Liver (tissue), 9 donors: Measurements from ENCODE around the gene CLN6. TPM values are rescaled to one million over a fixed set of nuclear protein-coding genes. Genes with fewer than 3 reads are reported as not detected.
"Not testable (repeated sequence)": the region's sequence is repeated elsewhere in the genome, so short reads cannot be mapped to it uniquely, and the experiment has no call there.

Source experiments
- DNase-seq: peaks from one replicate; pipeline ENCODE4 v3.0.0-alpha.2; 2017; ENCODE audit warnings: low spot score
- H3K27ac ChIP-seq, 2 donors: one replicate each; pipeline ENCODE4 v1.7.0; 2013; ENCODE audit warnings: inconsistent platforms in 2 of 2, low read length in 2 of 2, control low read depth in 1 of 2, low read depth in 1 of 2, mild to moderate bottlenecking in 1 of 2
- H3K27me3 ChIP-seq, 4 donors: one replicate each; pipeline versions ENCODE4 v1.6.1 to v1.7.0; 2013; ENCODE audit warnings: low read length in 3 of 4, inconsistent platforms in 1 of 4, mild to moderate bottlenecking in 1 of 4, moderate library complexity in 1 of 4; ENCODE audit not compliant: control insufficient read depth in 4 of 4, insufficient read depth in 4 of 4
- H3K36me3 ChIP-seq, 4 donors: one replicate each; pipeline versions ENCODE4 v1.6.1 to v1.7.0; 2013; ENCODE audit warnings: low read length in 3 of 4, mild to moderate bottlenecking in 3 of 4, low read depth in 1 of 4, moderate library complexity in 1 of 4; ENCODE audit not compliant: control insufficient read depth in 4 of 4, insufficient read depth in 3 of 4
- H3K4me1 ChIP-seq, 4 donors: one replicate each; pipeline versions ENCODE4 v1.6.1 to v1.7.0; 2013; ENCODE audit warnings: low read length in 3 of 4, mild to moderate bottlenecking in 3 of 4, moderate library complexity in 1 of 4; ENCODE audit not compliant: control insufficient read depth in 4 of 4, insufficient read depth in 4 of 4
- H3K4me3 ChIP-seq, 3 donors: one replicate each; pipeline versions ENCODE4 v1.6.1 to v1.7.0; 2013; ENCODE audit warnings: low read length in 3 of 3, control low read depth in 1 of 3, low read depth in 1 of 3, mild to moderate bottlenecking in 1 of 3
- H3K9ac ChIP-seq, 2 donors: one replicate each; pipeline ENCODE4 v1.7.0; 2013; ENCODE audit warnings: low read length in 2 of 2, mild to moderate bottlenecking in 2 of 2, moderate library complexity in 2 of 2, control low read depth in 1 of 2, low read depth in 1 of 2
- H3K9me3 ChIP-seq, 4 donors: one replicate each; pipeline versions ENCODE4 v1.6.1 to v1.7.0; 2013; ENCODE audit warnings: low read length in 3 of 4; ENCODE audit not compliant: control insufficient read depth in 4 of 4
- EGR1 ChIP-seq, 2 donors: IDR thresholded peaks; 2 replicates each; pipeline ENCODE4 v1.6.1; 2016 to 2018; ENCODE audit warnings: antibody characterized with exemption in 2 of 2, low read depth in 2 of 2
- FOXA1 ChIP-seq: IDR thresholded peaks from 2 replicates; pipeline ENCODE4 v1.6.1; 2016; ENCODE audit warnings: antibody characterized with exemption
- FOXA2 ChIP-seq: IDR thresholded peaks from 2 replicates; pipeline ENCODE4 v1.6.1; 2016; ENCODE audit warnings: antibody characterized with exemption
- GABPA ChIP-seq, 2 donors: IDR thresholded peaks in 1 of 2; conservative IDR thresholded peaks in 1 of 2; 2 replicates each; pipeline ENCODE4 v1.6.1; 2016; ENCODE audit warnings: antibody characterized with exemption in 2 of 2, mild to moderate bottlenecking in 1 of 2, moderate library complexity in 1 of 2
- HNF4A ChIP-seq, 2 donors: conservative IDR thresholded peaks; 2 replicates each; pipeline ENCODE4 v1.6.1; 2016; ENCODE audit warnings: antibody characterized with exemption in 2 of 2, mild to moderate bottlenecking in 2 of 2
- HNF4G ChIP-seq: IDR thresholded peaks from 2 replicates; pipeline ENCODE4 v1.6.1; 2016; ENCODE audit warnings: antibody characterized with exemption
- NR2F2 ChIP-seq: IDR thresholded peaks from 2 replicates; pipeline ENCODE4 v1.6.1; 2016; ENCODE audit warnings: antibody characterized with exemption
- RAD21 ChIP-seq, 2 donors: IDR thresholded peaks; 2 replicates each; pipeline ENCODE4 v1.6.1; 2016; ENCODE audit warnings: antibody characterized with exemption in 2 of 2, mild to moderate bottlenecking in 2 of 2
- SP1 ChIP-seq: IDR thresholded peaks from 2 replicates; pipeline ENCODE4 v1.6.1; 2018; ENCODE audit warnings: antibody characterized with exemption, mild to moderate bottlenecking
- WGBS: extraction: QIAGEN DNeasy Blood & Tissue Kit; methylation state at CpG from one replicate; pipeline ENCODE4 v1.1.7; 2013; 5-methylcytosine and 5-hydroxymethylcytosine counted together
- polyA plus RNA-seq, 2 donors: library from polyadenylated mRNA; stranded (reverse) in 1 of 2; unstranded in 1 of 2; fragments of 200-250 nt in 1 of 2; fragments of >200 nt in 1 of 2; fragmentation: Nextera tagmentation in 1 of 2; extraction: Ambion mirVana in 1 of 2; gene quantifications; one replicate each; pipeline versions ENCODE4 v1.2.1 to v1.2.3, GENCODE V29; 2013 to 2015
- total RNA-seq, 2 donors: library from RNA; depleted of rRNA; stranded (reverse); fragments of >200 nt; gene quantifications; one replicate each; pipeline ENCODE4 v1.2.3, GENCODE V29; 2014
- TF ChIP-seq, protein P1 (sequence below): IDR thresholded peaks from 2 replicates; pipeline ENCODE4 v1.6.1; 2016; ENCODE audit warnings: antibody characterized with exemption
- donor health status: healthy.
- donor health status: healthy.
- donor health status: healthy.
- donor health status: healthy.
- donor health status: healthy.

The CLN6 gene
- total and polyA plus RNA-seq, 4 donors: 7.2 to 21.2 (median 15.4) TPM

DNA sequence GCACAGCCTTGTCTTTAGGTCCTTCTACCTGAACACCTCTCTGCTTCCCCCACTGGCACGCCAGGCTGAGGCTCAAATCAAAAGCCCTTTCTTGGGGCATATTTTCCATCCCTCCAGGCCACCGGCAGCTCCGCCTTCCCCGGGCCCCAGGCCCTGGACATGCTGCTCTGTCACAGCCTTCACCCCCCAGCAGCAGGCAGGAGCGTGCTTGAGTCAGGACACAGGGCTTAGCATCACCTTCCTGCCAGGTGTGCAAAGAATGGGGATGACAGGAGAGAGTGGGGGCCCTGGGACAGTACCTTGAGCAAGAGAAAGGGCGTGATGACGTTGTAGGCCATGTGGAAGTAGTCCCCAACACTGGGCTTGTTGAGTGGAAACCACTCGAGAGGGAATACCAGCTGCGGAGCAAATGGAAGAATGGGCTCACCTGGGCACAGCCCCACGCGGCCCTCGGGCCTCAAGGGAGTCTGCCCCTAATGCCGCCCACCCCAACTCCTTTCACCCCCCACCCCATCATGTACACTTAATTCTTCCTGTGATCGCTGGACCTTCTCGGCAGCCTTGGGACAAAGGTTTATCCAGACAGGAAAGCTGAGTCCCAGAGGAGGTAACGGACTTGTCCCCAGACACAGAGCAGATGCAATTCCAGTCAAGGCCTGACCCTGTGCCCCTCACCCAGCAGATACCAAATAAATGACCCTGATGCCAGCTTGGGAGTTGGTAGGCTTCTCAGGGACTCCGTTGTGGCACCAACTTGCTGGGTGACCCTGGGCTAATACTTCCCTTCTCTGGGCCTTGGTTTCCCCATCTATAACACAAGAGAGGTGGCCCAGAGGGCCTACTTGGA, 15.3 kb downstream of the CLN6 start:
- Histone ChIP-seq H3K27me3 (no peaks in the 10 kb centered on the region), H3K9ac (no peak overlapping the region), H3K4me1 (peaks cover 2 to 11% (median 2%) of the 10 kb centered on the region in 4 donors), H3K9me3 (no peaks in the 10 kb centered on the region), H3K27ac (no peak overlapping the region), H3K36me3 (peaks cover 0 to 3% (median 0%) of the 10 kb centered on the region in 4 donors), H3K4me3 (no peak overlapping the region)
- no peak for TF ChIP-seq SP1
- no peak for TF ChIP-seq FOXA1
- TF ChIP-seq GABPA (IDR thresholded peaks at IDR 0.05 in 1 of 2, conservative IDR thresholded peaks at IDR 0.05 in 1 of 2): no peak
- TF ChIP-seq HNF4G: no peak
- no peak for TF ChIP-seq RAD21 (IDR thresholded peaks at IDR 0.05)
- TF ChIP-seq, protein P1, sequence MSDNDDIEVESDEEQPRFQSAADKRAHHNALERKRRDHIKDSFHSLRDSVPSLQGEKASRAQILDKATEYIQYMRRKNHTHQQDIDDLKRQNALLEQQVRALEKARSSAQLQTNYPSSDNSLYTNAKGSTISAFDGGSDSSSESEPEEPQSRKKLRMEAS: no peak
- no peak for TF ChIP-seq HNF4A (conservative IDR thresholded peaks at IDR 0.05)
- no peak for DNase-seq
- WGBS: 97% methylated on average over 17 of the region's 17 CpGs

DNA sequence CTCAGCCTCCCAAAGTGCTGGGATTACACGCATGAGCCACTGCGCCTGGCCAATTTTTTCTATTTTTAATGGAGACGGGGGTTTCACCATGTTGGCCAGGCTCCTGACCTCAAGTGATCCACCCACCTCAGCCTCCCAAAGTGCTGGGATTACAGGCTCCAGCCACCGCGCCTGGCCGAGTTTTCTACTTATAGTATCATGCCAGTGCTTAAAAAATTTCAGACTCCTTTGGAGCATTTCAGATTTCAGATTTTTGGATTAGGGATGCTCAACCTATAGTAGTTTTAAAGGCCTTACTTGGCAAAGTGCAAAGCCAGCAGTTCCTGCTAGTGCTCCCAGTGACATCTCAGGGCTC, 16.1 kb downstream of the CLN6 start:
- not testable (repeated sequence) for H3K36me3 ChIP-seq, DNase-seq, H3K4me3 ChIP-seq, H3K9ac ChIP-seq, H3K27ac ChIP-seq, H3K27me3 ChIP-seq, H3K9me3 ChIP-seq
- WGBS: 97% methylated on average over 6 of the region's 6 CpGs
- H3K4me1 ChIP-seq: peaks cover 2 to 11% (median 2%) of the 10 kb centered on the region in 4 donors

DNA sequence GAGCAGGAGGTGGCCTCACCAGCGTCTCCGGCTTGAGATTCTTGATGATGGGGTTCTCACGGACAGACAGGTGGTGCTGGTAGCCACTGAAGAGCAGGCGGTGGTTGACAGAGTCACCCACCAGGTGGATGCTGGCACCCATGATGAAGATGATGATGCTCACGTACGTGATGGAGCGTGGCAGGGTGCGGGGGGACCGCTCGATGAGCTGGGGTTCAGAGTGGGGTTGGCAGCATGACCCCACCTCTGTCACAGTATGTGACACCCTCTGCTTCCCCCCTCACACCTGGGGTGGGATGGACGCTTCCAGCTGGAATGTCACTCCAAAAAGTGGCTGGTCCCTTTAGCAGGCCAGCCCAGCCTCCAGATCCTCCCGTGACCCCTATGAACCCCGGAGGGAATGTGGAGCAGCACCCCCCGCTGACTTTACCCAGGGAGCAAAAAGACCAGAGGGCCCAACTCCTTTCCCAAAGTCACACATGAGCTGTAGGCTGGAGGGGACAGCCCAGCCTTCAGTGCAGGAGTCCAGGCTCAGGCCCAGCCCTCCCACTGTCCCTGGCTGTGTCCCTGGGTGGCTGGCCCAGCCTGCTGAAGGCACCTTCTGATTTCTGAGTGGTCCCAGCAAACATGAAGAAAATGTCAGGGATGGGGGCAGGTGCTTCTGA, 17.7 kb downstream of the CLN6 start:
- Histone ChIP-seq H3K9me3 (no peaks in the 10 kb centered on the region), H3K27ac (no peak overlapping the region), H3K9ac (no peak overlapping the region), H3K4me3 (no peak overlapping the region), H3K27me3 (no peaks in the 10 kb centered on the region), H3K4me1 (peaks cover 2 to 11% (median 2%) of the 10 kb centered on the region in 4 donors), H3K36me3 (no peaks in the 10 kb centered on the region)
- no peak for DNase-seq
- TF ChIP-seq GABPA (IDR thresholded peaks at IDR 0.05 in 1 of 2, conservative IDR thresholded peaks at IDR 0.05 in 1 of 2) (no peak), NR2F2 (no peak), HNF4G (no peak), FOXA1 (no peak), FOXA2 (no peak), EGR1 (IDR thresholded peaks at IDR 0.05; ENCODE audit: low read depth in 2 of 2) (no peak)
- TF ChIP-seq, protein P1: no peak
- 97% methylated on average over 14 of the region's 14 CpGs for WGBS
